ENCODE data around the gene YIF1A. TPM values are rescaled to one million over a fixed set of nuclear protein-coding genes. Genes with fewer than 3 reads are reported as not detected.

The YIF1A gene
- total and polyA plus RNA-seq, 4 donors: 93.0 to 136 (median 117) TPM

GRCh38 chr11:66302656-66303055, 13.7 kb upstream of the YIF1A start:
- Histone ChIP-seq H3K4me3 (ENCODE audit: low read depth in 1 of 3, low read length in 3 of 3) (no peak overlapping the region), H3K36me3 (ENCODE audit: control insufficient read depth in 4 of 4, insufficient read depth in 3 of 4, low read depth in 1 of 4, low read length in 3 of 4) (no peaks in the 10 kb centered on the region), H3K4me1 (ENCODE audit: control insufficient read depth in 4 of 4, insufficient read depth in 4 of 4, low read length in 3 of 4) (no peaks in the 10 kb centered on the region), H3K27me3 (ENCODE audit: control insufficient read depth in 4 of 4, insufficient read depth in 4 of 4, low read length in 3 of 4) (no peaks in the 10 kb centered on the region), H3K9ac (ENCODE audit: low read depth in 1 of 2, low read length in 2 of 2) (no peak overlapping the region), H3K9me3 (ENCODE audit: control insufficient read depth in 4 of 4, low read length in 3 of 4) (no peaks in the 10 kb centered on the region), H3K27ac (ENCODE audit: low read depth in 1 of 2, low read length in 2 of 2) (no peak overlapping the region)
- no peak for DNase-seq (ENCODE audit: low spot score)
- no peak for TF ChIP-seq SP1 (IDR thresholded peaks at IDR 0.05)
- no peak for TF ChIP-seq ATF3 (IDR thresholded peaks at IDR 0.05)
- TF ChIP-seq MAX (IDR thresholded peaks at IDR 0.05): no peak
- TF ChIP-seq FOXA2 (IDR thresholded peaks at IDR 0.05): no peak
- no peak for TF ChIP-seq GABPA (IDR thresholded peaks at IDR 0.05 in 1 of 2, conservative IDR thresholded peaks at IDR 0.05 in 1 of 2)
- 90% methylated on average over 12 of the region's 12 CpGs for WGBS

GRCh38 chr11:66299186-66299585, 10.2 kb upstream of the YIF1A start:
- Histone ChIP-seq H3K27me3 (ENCODE audit: control insufficient read depth in 4 of 4, insufficient read depth in 4 of 4, low read length in 3 of 4) (no peaks in the 10 kb centered on the region), H3K36me3 (ENCODE audit: control insufficient read depth in 4 of 4, insufficient read depth in 3 of 4, low read depth in 1 of 4, low read length in 3 of 4) (no peaks in the 10 kb centered on the region), H3K4me1 (ENCODE audit: control insufficient read depth in 4 of 4, insufficient read depth in 4 of 4, low read length in 3 of 4) (no peaks in the 10 kb centered on the region), H3K4me3 (ENCODE audit: low read depth in 1 of 3, low read length in 3 of 3) (no peak overlapping the region), H3K9ac (ENCODE audit: low read depth in 1 of 2, low read length in 2 of 2) (no peak overlapping the region), H3K9me3 (ENCODE audit: control insufficient read depth in 4 of 4, low read length in 3 of 4) (no peaks in the 10 kb centered on the region), H3K27ac (ENCODE audit: low read depth in 1 of 2, low read length in 2 of 2) (no peak overlapping the region)
- no peak for DNase-seq (ENCODE audit: low spot score)
- TF ChIP-seq HNF4G (IDR thresholded peaks at IDR 0.05): no peak
- TF ChIP-seq JUND (IDR thresholded peaks at IDR 0.05): no peak
- TF ChIP-seq SP1 (IDR thresholded peaks at IDR 0.05): no peak
- no peak for TF ChIP-seq GABPA (IDR thresholded peaks at IDR 0.05 in 1 of 2, conservative IDR thresholded peaks at IDR 0.05 in 1 of 2)
- WGBS: 60% methylated on average over 3 of the region's 3 CpGs

- H3K9me3 ChIP-seq (ENCODE audit: control insufficient read depth in 4 of 4, low read length in 3 of 4): no peaks in the 10 kb centered on the region
- DNase-seq (ENCODE audit: low spot score): no peak
- H3K4me1 ChIP-seq (ENCODE audit: control insufficient read depth in 4 of 4, insufficient read depth in 4 of 4, low read length in 3 of 4): no peaks in the 10 kb centered on the region
- H3K27ac ChIP-seq (ENCODE audit: low read depth in 1 of 2, low read length in 2 of 2): no peak overlapping the region
- 64% methylated on average over 8 of the region's 8 CpGs for WGBS
- H3K4me3 ChIP-seq (ENCODE audit: low read depth in 1 of 3, low read length in 3 of 3): no peak overlapping the region
- TF ChIP-seq GABPA (IDR thresholded peaks at IDR 0.05 in 1 of 2, conservative IDR thresholded peaks at IDR 0.05 in 1 of 2): no peak
- TF ChIP-seq RAD21 (IDR thresholded peaks at IDR 0.05): no peak
- no peak for TF ChIP-seq HNF4A (conservative IDR thresholded peaks at IDR 0.05)
- TF ChIP-seq YY1 (IDR thresholded peaks at IDR 0.05): no peak
- no peak for TF ChIP-seq EGR1 (IDR thresholded peaks at IDR 0.05; ENCODE audit: low read depth in 2 of 2)
- H3K27me3 ChIP-seq (ENCODE audit: control insufficient read depth in 4 of 4, insufficient read depth in 4 of 4, low read length in 3 of 4): peaks cover 0 to under 1% (median 0%) of the 10 kb centered on the region in 4 donors
- no peak overlapping the region for H3K9ac ChIP-seq (ENCODE audit: low read depth in 1 of 2, low read length in 2 of 2)
- H3K36me3 ChIP-seq (ENCODE audit: control insufficient read depth in 4 of 4, insufficient read depth in 3 of 4, low read depth in 1 of 4, low read length in 3 of 4): no peaks in the 10 kb centered on the region
Observed at GRCh38 chr11:66297610-66298009, 8.7 kb upstream of the YIF1A start.

GRCh38 chr11:66294626-66295620, 6.0 kb upstream of the YIF1A start:
- Histone ChIP-seq H3K4me3 (ENCODE audit: low read depth in 1 of 3, low read length in 3 of 3) (no peak overlapping the region), H3K4me1 (ENCODE audit: control insufficient read depth in 4 of 4, insufficient read depth in 4 of 4, low read length in 3 of 4) (peaks cover 4 to 12% (median 7%) of the 10 kb centered on the region in 4 donors), H3K9me3 (ENCODE audit: control insufficient read depth in 4 of 4, low read length in 3 of 4) (no peaks in the 10 kb centered on the region), H3K27ac (ENCODE audit: low read depth in 1 of 2, low read length in 2 of 2) (no peak overlapping the region), H3K27me3 (ENCODE audit: control insufficient read depth in 4 of 4, insufficient read depth in 4 of 4, low read length in 3 of 4) (peaks cover 0 to 5% (median 0%) of the 10 kb centered on the region in 4 donors), H3K9ac (ENCODE audit: low read depth in 1 of 2, low read length in 2 of 2) (no peak overlapping the region), H3K36me3 (ENCODE audit: control insufficient read depth in 4 of 4, insufficient read depth in 3 of 4, low read depth in 1 of 4, low read length in 3 of 4) (no peaks in the 10 kb centered on the region)
- 74% methylated on average over 123 of the region's 123 CpGs for WGBS
- no peak for DNase-seq (ENCODE audit: low spot score)
- TF ChIP-seq MAX (IDR thresholded peaks at IDR 0.05) (no peak), ZBTB33 (IDR thresholded peaks at IDR 0.05) (no peak), HNF4A (conservative IDR thresholded peaks at IDR 0.05) (no peak), RXRA (IDR thresholded peaks at IDR 0.05) (no peak), YY1 (IDR thresholded peaks at IDR 0.05) (no peak), FOXA2 (IDR thresholded peaks at IDR 0.05) (no peak), FOXA1 (IDR thresholded peaks at IDR 0.05) (no peak), JUND (IDR thresholded peaks at IDR 0.05) (no peak), HNF4G (IDR thresholded peaks at IDR 0.05) (no peak), GABPA (IDR thresholded peaks at IDR 0.05 in 1 of 2, conservative IDR thresholded peaks at IDR 0.05 in 1 of 2) (no peak), REST (IDR thresholded peaks at IDR 0.05) (no peak)
